T-helper 1 cell (primary cell): ENCODE results near the gene VTI1A.
"Not testable (repeated sequence)": the region's sequence is repeated elsewhere in the genome, so short reads cannot be mapped to it uniquely, and the experiment has no call there.

Source experiments
- DNase-seq, 5 donors: peaks; one replicate each; pipeline ENCODE4 v3.0.0-alpha.2; 2012 to 2020

Gene VTI1A

DNA sequence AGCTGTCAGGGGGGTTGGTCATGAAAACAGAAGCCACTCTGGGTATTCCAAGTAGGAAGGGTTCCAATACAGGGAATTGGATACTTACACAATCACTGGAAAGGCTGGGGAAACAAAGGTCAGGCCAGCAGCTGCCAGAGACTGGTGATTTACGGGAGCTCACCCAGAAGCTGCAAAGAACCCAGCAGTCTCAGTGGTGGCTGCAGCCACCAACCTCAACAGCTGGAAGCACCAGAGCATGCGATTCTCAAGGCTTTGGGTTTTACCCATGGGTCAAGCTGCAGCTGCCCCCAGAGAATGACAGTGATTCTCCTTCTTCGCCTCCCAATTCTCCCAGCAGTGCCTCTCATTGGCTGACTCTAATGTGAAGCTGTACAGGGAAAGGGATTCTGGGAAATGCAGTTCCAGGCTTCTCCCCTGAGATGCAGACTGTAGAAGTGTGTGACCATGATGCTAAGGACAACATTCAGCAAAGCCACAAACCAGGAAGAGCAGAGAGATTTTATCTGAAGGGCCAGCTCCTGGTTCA lies 395.9 kb downstream of the VTI1A start:
- DNase-seq: no peak

DNA sequence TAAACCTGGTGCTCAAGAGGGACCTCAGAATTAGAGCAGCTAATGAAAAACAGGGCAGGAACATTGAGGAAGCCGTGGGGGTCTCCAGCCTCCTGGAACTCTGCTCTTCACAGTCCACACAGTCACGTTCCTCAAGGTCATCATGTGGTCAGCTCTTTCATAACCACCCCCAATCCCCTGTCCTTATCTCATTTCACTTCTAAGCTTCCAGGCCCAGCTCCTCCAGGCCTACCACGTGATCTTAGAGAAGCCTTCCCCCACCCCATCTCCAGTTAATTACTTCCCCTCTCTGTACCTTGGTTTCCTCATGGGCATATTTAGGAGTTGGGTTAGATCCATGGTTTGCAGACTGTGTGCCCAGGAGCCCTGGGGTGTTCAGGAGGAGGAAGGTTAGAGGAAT lies 396.6 kb downstream of the VTI1A start:
- no peak for DNase-seq

DNA sequence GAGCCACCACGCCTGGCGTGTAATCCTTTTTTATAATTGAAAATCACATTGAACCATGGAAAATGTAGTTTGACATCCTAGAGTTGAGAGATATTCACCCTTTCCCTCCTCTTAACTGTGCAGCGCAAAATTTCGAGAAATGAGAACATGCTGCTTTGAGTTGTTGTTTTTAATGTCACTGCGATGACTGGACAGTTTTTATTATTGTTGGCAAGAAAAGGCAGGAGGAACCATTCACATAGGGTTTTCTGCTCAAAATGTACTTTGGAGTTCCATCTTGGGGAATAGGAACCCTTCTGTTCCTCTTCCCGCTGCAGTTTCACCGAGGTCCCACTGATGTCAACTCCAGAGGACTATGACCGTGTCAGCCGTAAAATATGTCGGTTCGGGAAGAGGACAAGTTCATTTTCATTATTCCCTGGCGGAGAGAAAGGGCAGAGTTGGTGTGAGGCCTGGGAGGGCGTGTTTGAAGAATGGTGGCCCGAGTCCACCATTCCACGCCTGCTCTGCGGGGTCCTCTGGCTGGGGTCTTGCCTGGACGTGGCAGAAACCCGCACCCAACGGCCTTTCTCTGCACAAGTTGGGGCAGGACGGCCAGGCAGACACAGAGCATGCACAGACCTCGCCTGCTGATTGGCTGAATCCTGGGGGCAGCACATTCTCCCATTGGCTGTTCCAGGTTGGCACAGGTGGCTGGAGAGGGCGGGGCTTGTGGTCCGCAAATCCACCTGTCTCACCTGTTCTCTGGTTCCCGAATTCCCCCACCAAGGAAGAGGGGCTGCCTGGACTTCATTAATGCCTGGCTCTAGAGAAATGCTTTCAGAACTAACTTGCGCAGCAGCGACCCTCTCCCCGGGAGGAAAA lies 397.9 kb downstream of the VTI1A start:
- no peak for DNase-seq

DNA sequence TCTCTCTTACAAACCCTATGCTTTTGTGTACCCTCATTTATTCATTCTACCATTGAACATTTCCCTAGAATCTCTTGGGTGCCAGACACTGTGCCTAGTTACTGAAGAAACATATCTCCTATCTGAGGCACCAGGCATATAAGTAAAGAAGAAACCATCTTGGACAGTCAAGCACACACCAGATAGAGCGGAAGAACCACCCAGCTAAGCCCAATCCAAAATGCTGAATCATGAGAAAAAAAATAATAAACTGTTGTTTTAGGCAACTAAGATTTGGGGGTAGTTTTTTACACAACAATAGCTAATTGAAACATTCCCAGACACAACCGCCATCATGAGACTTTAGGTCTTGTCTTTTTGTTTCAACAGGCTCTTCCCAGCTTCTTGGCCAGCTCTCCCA lies 400.8 kb downstream of the VTI1A start:
- DNase-seq: no peak

DNA sequence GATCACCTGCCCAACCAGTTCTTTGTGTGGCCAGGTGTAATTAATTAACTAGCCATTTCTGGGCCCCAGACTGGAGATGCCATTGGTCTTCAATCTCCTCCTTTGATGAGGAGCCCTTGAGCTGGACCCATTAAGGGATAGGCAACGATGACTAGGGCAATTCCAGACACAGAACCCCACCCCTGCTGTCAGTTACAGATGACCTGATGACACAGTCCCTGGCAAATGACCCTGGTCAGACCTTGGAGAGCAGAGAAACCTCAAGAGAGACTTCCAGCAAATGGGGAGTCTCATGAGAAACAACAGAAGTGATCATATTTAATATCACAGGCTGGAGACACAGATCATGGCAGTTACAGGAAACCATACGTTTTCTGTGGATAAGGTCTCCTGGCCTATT lies 401.2 kb downstream of the VTI1A start:
- no peak for DNase-seq

DNA sequence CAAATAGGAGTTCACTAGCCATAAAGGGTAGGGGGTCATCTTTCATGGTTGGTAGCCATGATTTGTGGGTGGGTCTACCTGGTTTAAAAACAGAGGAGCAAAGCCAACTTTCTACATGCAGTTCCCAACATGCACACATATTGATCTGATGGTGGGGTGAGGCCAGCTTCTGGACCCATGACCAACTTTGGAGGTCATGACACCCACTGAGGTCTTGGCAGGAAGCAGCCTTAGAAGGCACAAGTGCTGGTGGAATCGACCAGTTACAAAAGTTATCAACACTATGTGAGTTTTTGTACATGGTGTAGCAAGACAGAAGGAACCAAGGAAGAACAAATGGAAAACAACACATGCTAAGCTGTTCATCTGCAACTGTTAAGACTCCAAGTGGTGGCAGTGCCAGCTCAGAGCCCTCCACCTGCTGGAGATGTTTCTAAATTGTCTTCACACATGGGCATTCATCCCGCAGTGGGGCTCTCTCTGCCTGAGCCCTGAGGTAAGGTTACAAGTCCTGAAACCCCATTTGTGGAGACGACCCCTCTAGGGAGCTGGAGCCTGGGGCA lies 401.9 kb downstream of the VTI1A start:
- DNase-seq: no peak

DNA sequence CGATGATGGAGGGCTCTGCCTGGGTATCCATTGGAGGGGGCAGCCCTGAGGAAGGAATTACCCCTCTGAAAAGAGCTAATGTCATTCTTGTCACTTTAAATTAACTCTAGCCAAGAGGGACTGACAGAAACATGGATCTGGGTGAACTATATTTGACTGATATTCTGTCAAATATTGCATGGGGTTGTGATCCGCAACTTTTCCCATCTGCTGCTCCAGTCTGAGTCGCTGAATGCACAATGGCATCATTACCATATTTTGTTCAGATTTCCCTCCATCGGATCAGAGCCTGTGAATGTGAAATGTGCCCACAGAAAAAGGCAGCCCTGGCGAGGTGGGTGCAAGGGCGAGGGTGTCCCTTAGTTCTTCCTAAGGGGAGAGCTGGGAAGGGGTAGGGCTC lies 402.5 kb downstream of the VTI1A start:
- DNase-seq: no peak

DNA sequence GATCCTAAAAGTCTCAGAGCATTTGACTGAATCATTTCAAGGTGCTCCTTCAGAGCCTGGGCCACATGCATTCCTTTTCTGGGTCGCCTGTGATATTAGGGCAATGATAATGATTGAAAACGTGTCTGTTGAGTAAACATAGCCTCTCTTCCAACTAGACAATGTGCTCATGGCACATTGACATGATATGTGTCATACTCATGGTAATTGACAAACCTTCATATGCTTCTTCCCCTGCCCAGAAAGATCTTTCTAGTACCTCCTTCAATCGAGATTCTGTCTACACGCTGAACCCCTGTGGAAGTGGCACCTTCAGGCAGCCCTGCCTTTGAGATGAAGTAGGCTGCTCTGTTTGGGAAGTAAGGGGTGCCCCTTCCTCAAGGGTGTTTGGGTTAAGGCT lies 404.2 kb downstream of the VTI1A start:
- no peak for DNase-seq

DNA sequence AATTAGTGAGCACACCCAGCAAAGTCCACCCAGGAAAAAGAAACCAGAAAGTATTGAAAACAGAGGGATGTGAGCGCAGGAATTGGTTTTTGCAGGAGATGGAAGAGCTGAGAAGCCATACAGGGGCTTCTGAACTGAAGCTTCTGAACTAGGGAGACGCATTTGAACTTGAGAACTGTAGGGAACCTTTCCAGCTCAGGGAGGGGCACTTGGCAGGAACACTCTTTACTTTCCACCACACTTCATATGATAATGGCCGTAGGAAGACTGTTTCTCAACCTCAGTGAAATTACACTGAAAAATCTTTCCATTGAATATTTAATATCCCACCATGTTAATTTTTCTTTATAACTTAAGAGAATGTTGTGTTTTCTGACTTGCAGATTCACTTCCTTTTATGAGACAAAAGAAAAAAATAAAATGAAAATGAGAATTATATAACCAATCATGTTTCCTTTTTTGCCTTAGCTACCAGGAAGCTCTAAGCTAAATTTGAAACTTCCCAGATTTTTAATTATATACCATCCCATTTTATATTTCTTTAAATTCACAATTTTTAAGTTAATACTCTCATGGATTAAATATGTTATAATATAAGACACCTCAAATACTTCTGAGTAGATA lies 404.7 kb downstream of the VTI1A start:
- no peak for DNase-seq

DNA sequence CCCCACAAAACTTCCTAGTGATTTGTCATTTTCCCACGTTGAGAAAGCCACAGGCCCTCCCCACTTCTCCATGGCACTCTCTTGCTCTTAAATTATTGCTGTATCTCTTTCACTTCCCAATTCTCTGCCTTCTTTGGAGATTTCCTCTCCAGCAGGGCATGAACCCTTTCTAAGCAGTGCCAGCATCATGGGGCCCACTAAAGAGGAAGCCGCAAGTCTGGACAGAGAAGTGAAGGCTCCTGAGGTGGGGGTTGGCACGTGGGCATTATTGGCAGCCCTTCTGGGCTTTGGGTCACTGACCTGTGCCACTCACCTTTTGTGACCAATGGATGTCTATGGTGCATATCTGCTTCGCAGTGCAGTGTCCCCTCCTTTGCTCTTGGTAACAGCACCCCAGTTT lies 405.3 kb downstream of the VTI1A start:
- no peak for DNase-seq

DNA sequence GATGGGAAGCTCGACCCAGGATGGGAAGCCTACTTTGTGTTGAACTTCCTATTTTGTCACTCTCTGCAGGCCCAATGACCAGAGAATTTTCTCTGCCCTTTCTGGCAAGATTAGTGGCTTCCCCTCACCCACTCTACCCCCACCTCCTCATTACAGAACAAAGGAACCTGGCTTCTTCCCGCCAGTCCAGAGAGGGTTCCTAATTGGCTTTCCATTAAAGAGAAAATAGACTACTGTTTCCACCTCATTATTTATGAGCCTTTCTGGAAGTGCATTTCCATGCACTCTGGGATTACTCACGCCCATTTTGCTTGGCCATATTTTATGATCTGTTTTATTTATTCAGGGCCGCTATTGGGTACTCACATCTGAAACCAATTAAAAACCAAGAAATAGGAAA lies 408.1 kb downstream of the VTI1A start:
- no peak for DNase-seq

DNA sequence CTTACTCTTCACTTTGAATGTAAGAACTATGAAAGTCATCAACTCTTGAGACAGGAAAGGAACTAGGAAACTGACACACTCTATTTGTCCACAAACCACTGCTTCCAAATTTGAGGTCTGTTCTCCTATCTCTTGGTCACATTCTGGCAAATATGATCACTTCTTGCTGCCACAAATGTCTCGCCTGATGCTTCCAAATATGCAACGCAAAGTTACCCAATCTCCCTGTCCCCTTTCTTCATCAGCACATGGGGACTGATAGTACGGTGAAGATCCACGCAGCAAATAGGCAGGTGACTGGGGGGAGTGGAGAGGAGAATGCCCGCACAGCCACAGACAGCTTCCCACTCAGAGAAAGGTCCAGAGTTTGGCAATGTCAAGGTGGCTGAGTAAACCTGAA lies 410.5 kb downstream of the VTI1A start:
- no peak for DNase-seq

DNA sequence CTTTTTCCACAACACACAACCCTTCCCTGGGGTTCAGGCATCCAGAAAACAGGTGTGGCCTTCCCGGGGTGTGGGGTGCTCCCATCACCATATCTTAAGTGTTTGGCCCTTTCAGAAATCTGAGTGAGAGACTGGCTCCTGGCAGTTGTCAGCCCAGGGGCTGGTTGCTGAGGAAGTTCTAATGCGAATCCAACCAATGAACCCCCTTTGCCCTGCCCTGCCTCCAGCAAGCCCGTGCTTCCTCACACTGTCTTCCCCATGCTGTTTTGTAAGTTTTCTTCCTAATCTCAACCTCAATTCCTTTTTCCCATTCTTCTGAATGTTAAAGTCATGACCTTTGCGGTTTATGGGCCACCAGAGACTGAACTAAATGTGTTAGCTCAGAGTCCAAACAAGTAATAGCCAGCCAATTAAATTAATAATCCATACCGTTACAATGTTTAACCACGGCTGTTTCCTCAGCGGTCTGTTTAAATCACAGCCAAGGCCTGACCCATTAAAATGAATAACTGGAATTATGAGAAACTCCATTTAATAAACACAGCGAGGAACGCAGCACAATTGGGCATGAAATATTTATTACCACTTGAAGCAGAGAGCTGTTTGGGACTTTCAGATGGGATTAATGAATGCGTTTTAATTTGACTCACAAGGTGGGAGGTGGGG lies 412.1 kb downstream of the VTI1A start:
- no peak for DNase-seq

DNA sequence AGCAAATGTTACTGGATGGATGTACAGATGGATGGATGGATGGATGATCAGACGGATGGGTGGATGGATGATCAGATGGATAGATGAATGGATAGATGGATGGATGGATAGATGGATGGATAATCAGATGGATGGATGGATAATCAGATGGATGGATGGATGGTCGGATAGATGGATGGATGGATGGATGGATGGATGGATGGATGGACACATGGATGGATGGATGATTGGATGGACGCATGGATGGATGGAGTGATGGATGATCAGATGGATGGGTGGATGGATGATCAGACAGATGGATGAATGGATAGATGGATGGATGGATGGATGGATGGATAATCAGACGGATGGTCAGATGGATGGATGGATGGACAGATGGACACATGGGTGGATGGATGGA lies 412.8 kb downstream of the VTI1A start:
- DNase-seq: no peak

DNA sequence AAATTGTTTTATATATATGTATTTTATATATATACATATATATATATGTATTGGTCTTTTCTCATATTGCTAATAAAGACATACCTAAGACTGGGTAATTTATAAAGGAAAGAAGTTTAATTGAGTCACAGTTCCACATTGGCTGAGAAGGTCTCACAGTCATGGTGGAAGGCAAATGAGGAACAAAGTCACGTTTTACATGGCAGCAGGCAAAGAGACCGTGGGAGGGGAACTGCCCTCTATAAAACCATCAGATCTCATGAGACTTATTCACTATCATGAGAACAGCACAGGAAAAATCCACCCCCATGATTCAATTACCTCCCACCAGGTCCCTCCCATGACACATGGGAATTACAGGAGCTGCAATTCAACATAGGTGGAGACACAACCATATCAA lies 416.4 kb downstream of the VTI1A start:
- DNase-seq: not testable (repeated sequence)
